HCT116 (cell line): ENCODE data around the gene CAMK1D. TPM values are rescaled to one million over a fixed set of nuclear protein-coding genes. Genes with fewer than 3 reads are reported as not detected.

ENCODE experiments used
- ATAC-seq: fragments of 200-7000 bp; cut with Tn5 transposase; 2 replicates; pipeline ENCODE4 v1.9.1; 2020; ENCODE audit warnings: mild to moderate bottlenecking, moderate library complexity
- BruUV-seq: library from RNA; stranded (reverse); fragments of 400-500 nt; replicated peaks from 2 replicates; lab custom pipeline; 2021; lab: Mats Ljungman, UMichigan
- CTCF ChIA-PET: fragments of 300-600 bp; sonication (Branson Sonifier 250); formaldehyde crosslinking; loops from one replicate; lab custom pipeline; 2021; ENCODE audit warnings: antibody characterized with exemption; lab: Charles Lee
- POLR2A ChIA-PET: fragments of 300-600, 350-600 bp; sonication (Branson Sonifier 250); formaldehyde crosslinking; loops from one replicate; lab custom pipeline; 2021; ENCODE audit warnings: antibody characterized with exemption; lab: Charles Lee
- RAD21 ChIA-PET, 2 experiments: fragments of 300-600 bp; sonication (Branson Sonifier 250); formaldehyde crosslinking; loops; one replicate each; lab custom pipeline; 2023; ENCODE audit warnings: low total read pairs in 2 of 2; ENCODE audit not compliant: uncharacterized antibody in 2 of 2, unreplicated experiment in 2 of 2, low non-redundant PET in 1 of 2; lab: Charles Lee
- DNase-seq: peaks from one replicate; pipeline ENCODE4 v3.0.0-alpha.2; 2010; ENCODE audit warnings: low read depth, low spot score
- H2AFZ ChIP-seq: fragments of 200-600 bp; shearing (Covaris generic), sonication (generic); 2 replicates; pipeline ENCODE4 v1.6.1; 2017; ENCODE audit warnings: low read depth, mixed run types, mixed read lengths, antibody characterized with exemption, low read length; ENCODE audit not compliant: poor library complexity, severe bottlenecking
- H3K27ac ChIP-seq: 2 replicates; pipeline ENCODE4 v1.5.1; 2012; ENCODE audit warnings: low read depth, low read length
- H3K27me3 ChIP-seq: fragments of 200-600 bp; sonication (generic); 2 replicates; pipeline ENCODE4 v1.6.1; 2016; ENCODE audit warnings: mixed run types, low read length, mixed read lengths; ENCODE audit not compliant: insufficient read depth
- H3K36me3 ChIP-seq, 2 experiments: fragments of 200-500 bp in 1 of 2; fragments of 200-600 bp in 1 of 2; sonication (Bioruptor generic) in 1 of 2; sonication (generic) in 1 of 2; 2 replicates each; pipeline versions ENCODE4 v1.5.1 to v1.6.1; 2014 to 2016; ENCODE audit warnings: low read length in 2 of 2, inconsistent platforms in 1 of 2, mixed read lengths in 1 of 2, mixed run types in 1 of 2; ENCODE audit not compliant: insufficient read depth in 2 of 2, control insufficient read depth in 1 of 2
- H3K4me1 ChIP-seq, 2 experiments: fragments of 200-600 bp in 1 of 2; sonication (generic) in 1 of 2; 2 replicates each; pipeline versions ENCODE4 v1.5.1 to v1.6.1; 2012 to 2017; ENCODE audit warnings: low read length in 2 of 2, inconsistent platforms in 1 of 2, mild to moderate bottlenecking in 1 of 2, mixed read lengths in 1 of 2, mixed run types in 1 of 2, moderate library complexity in 1 of 2; ENCODE audit not compliant: insufficient read depth in 2 of 2, control insufficient read depth in 1 of 2
- H3K4me2 ChIP-seq: fragments of 200-600 bp; sonication (generic); 2 replicates; pipeline ENCODE4 v1.6.1; 2017; ENCODE audit warnings: mixed run types, low read length, mixed read lengths
- H3K4me3 ChIP-seq, 2 experiments: fragments of 200-600 bp in 1 of 2; sonication (generic) in 1 of 2; replicated peaks in 1 of 2; 2 replicates each; pipeline ENCODE4 v1.5.1; 2011 to 2016; ENCODE audit warnings: low read length in 2 of 2, control low read depth in 1 of 2, low read depth in 1 of 2, mild to moderate bottlenecking in 1 of 2, mixed read lengths in 1 of 2, mixed run types in 1 of 2
- H3K79me2 ChIP-seq: fragments of 200-600 bp; sonication (generic); 2 replicates; pipeline ENCODE4 v1.6.1; 2017; ENCODE audit warnings: mild to moderate bottlenecking, mixed run types, low read length, moderate library complexity, mixed read lengths; ENCODE audit not compliant: insufficient read depth
- H3K9ac ChIP-seq: fragments of 200-600 bp; sonication (generic); 2 replicates; pipeline ENCODE4 v1.6.1; 2016; ENCODE audit warnings: low read length, mixed read lengths
- H3K9me2 ChIP-seq: fragments of 200-600 bp; sonication (generic), shearing (Covaris generic); 2 replicates; pipeline ENCODE4 v1.6.1; 2017; ENCODE audit warnings: mixed run types, mild to moderate bottlenecking, moderate library complexity; ENCODE audit not compliant: insufficient read depth
- H3K9me3 ChIP-seq, 2 experiments: fragments of 200-500 bp in 1 of 2; fragments of 200-600 bp in 1 of 2; sonication (Bioruptor generic) in 1 of 2; sonication (generic) in 1 of 2; 2 replicates each; pipeline ENCODE4 v1.6.1; 2014 to 2017; ENCODE audit warnings: low read length in 2 of 2, mixed read lengths in 2 of 2, inconsistent platforms in 1 of 2, low read depth in 1 of 2, mild to moderate bottlenecking in 1 of 2, mixed run types in 1 of 2, moderate library complexity in 1 of 2; ENCODE audit not compliant: control insufficient read depth in 1 of 2, insufficient read depth in 1 of 2
- H4K20me1 ChIP-seq: fragments of 200-600 bp; sonication (generic), shearing (Covaris generic); 2 replicates; pipeline ENCODE4 v1.6.1; 2017; ENCODE audit warnings: mixed run types, mild to moderate bottlenecking, moderate library complexity; ENCODE audit not compliant: insufficient read depth
- ATF3 ChIP-seq: IDR thresholded peaks from 2 replicates; pipeline ENCODE4 v1.6.1; 2012
- CTCF ChIP-seq, 3 experiments: fragments of 200-600 bp in 1 of 3; sonication (generic) in 1 of 3; IDR thresholded peaks in 2 of 3; conservative IDR thresholded peaks in 1 of 3; 2 replicates each; pipeline ENCODE4 v1.5.1; 2012 to 2017; ENCODE audit warnings: low read depth in 2 of 3, low read length in 2 of 3, antibody characterized with exemption in 1 of 3, borderline replicate concordance in 1 of 3, control low read depth in 1 of 3, mild to moderate bottlenecking in 1 of 3, mixed read lengths in 1 of 3, mixed run types in 1 of 3, moderate library complexity in 1 of 3; ENCODE audit not compliant: insufficient read depth in 1 of 3
- EZH2 ChIP-seq: fragments of 200-600 bp; sonication (generic); IDR thresholded peaks from 2 replicates; pipeline ENCODE4 v1.6.1; 2017; ENCODE audit warnings: antibody characterized with exemption, mixed run types
- JUND ChIP-seq: IDR thresholded peaks from 2 replicates; pipeline ENCODE4 v1.6.1; 2012
- POLR2AphosphoS5 ChIP-seq: IDR thresholded peaks from 2 replicates; pipeline ENCODE4 v1.6.1; 2011; ENCODE audit warnings: mild to moderate bottlenecking, low read depth, low read length, moderate library complexity
- RAD21 ChIP-seq: IDR thresholded peaks from 2 replicates; pipeline ENCODE4 v1.6.1; 2012; ENCODE audit warnings: low read depth, mild to moderate bottlenecking
- REST ChIP-seq: IDR thresholded peaks from 2 replicates; pipeline ENCODE4 v1.6.1; 2012; ENCODE audit warnings: low read depth
- SP1 ChIP-seq: IDR thresholded peaks from 2 replicates; pipeline ENCODE4 v1.6.1; 2012; ENCODE audit warnings: low read depth
- SRF ChIP-seq: IDR thresholded peaks from 2 replicates; pipeline ENCODE4 v1.6.1; 2012; ENCODE audit warnings: low read depth
- YY1 ChIP-seq: IDR thresholded peaks from 2 replicates; pipeline ENCODE4 v1.6.1; 2011; ENCODE audit warnings: low read length, low read depth, moderate library complexity, mild to moderate bottlenecking; ENCODE audit not compliant: insufficient replicate concordance; ENCODE audit errors: extremely low read depth
- intact Hi-C: fragments of 100-400 bp; cut with micrococcal nuclease; formaldehyde crosslinking; loops from 2 replicates; pipeline ENCODE4 v1.10.0; 2022
- total RNA-seq: library from RNA; stranded (reverse); gene quantifications from one replicate; pipeline ENCODE4 v1.2.1, GENCODE V29; 2021; ENCODE audit not compliant: unreplicated experiment

Gene CAMK1D
- total RNA-seq, 1 experiment from 2014 or later = 9.6 TPM

GRCh38 chr10:12849319-12850181 is 500.2 kb downstream of the CAMK1D start:
- Histone ChIP-seq H3K9ac (no peak overlapping the region), H2AFZ (no peak overlapping the region), H3K36me3 (no peaks in the 10 kb centered on the region), H3K4me1 (peaks cover 7 to 20% of the 10 kb centered on the region in 2 experiments; a peak in 3 of 4 replicates), H3K4me3 (no peak overlapping the region), H3K4me2 (no peak overlapping the region)
- no peak for DNase-seq
- POLR2A ChIA-PET = no interaction called here
- intact Hi-C loops = no loop called here
- CTCF ChIA-PET = interaction anchor here (1.4 kb wide), 1 partner anchor 14 kb away, joined by 3 read pairs; no protein-coding TSS in a partner anchor
- ATAC-seq = no peak
- TF ChIP-seq JUND = no peak
- no peak for TF ChIP-seq YY1
- no peak for TF ChIP-seq ATF3
- TF ChIP-seq SP1 = no peak
- TF ChIP-seq POLR2AphosphoS5 = no peak
- no peak for TF ChIP-seq REST
- TF ChIP-seq RAD21 = no peak
- TF ChIP-seq SRF = no peak
- TF ChIP-seq CTCF (IDR thresholded peaks at IDR 0.05 in 2 of 3, conservative IDR thresholded peaks at IDR 0.05 in 1 of 3; ENCODE audit: borderline replicate concordance in 1 of 3, insufficient read depth in 1 of 3, low read depth in 2 of 3, low read length in 2 of 3) = no peak
- no peak for TF ChIP-seq EZH2
- TF ChIP-seq, all 23 proteins: peak for 0
- no peaks in the 10 kb centered on the region for H3K9me3 ChIP-seq
- H3K27ac ChIP-seq = no peak overlapping the region
- H3K27me3 ChIP-seq = no peaks in the 10 kb centered on the region
- H3K79me2 ChIP-seq = no peaks in the 10 kb centered on the region
- no peaks in the 10 kb centered on the region for H3K9me2 ChIP-seq
- no TSS peak for BruUV-seq
- no peaks in the 10 kb centered on the region for H4K20me1 ChIP-seq
- RAD21 ChIA-PET = interaction anchor here in 1 of 2 experiments (0.9 kb wide), 1 partner anchor 207 kb away, joined by 6 read pairs; no protein-coding TSS in a partner anchor
